ENCODE results near the gene SCO2. TPM values are rescaled to one million over a fixed set of nuclear protein-coding genes. Genes with fewer than 3 reads are reported as not detected.

Gene SCO2
- total and polyA plus RNA-seq, 12 donors: 0.57 to 2.8 (median 1.1) TPM; not detected in 7

DNA sequence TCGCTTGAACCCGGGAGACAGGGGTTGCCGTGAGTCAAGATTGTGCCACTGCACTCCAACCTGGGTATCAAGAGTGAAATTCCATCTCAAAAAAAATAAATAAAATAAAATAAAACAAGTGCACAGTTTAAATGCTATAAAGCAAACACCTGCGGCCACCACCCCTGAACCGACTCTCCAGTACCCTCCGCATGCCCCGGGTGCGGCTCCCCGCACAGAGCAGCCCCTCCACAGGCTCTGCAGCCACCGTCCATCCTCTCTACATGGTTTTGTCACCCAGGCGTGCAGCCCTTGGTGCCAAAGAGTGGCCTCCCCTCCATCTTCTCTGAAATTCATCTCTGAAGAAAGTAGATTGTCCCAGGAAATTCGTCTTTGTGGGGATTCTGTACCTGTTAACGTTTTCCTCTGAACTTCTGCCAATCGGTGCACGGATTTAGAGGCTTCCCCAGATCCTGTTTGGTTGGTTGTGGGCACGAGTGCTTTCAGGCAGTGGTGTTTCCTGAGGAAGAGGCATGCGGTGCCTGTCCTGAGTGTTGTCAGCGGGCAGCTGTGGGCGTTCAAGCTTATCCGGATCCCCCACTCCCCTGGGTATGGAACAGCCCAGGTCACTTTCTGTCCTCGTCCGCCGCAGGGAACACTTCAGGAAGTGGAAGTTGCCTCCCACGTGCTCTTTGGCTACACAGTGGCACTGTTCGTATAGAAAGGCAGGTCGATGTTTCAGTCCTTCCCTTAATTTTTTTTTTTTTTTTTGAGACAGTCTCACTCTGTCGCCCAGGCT, 34.7 kb downstream of the SCO2 start:
- no peaks in the 10 kb centered on the region for H3K36me3 ChIP-seq
- H3K4me3 ChIP-seq: no peak overlapping the region
- TF ChIP-seq, protein P1, sequence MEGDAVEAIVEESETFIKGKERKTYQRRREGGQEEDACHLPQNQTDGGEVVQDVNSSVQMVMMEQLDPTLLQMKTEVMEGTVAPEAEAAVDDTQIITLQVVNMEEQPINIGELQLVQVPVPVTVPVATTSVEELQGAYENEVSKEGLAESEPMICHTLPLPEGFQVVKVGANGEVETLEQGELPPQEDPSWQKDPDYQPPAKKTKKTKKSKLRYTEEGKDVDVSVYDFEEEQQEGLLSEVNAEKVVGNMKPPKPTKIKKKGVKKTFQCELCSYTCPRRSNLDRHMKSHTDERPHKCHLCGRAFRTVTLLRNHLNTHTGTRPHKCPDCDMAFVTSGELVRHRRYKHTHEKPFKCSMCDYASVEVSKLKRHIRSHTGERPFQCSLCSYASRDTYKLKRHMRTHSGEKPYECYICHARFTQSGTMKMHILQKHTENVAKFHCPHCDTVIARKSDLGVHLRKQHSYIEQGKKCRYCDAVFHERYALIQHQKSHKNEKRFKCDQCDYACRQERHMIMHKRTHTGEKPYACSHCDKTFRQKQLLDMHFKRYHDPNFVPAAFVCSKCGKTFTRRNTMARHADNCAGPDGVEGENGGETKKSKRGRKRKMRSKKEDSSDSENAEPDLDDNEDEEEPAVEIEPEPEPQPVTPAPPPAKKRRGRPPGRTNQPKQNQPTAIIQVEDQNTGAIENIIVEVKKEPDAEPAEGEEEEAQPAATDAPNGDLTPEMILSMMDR (IDR thresholded peaks at IDR 0.05): no peak
- intact Hi-C loops (cut with DNase I): no loop called here
- no peak for ATAC-seq
- H3K4me1 ChIP-seq: no peaks in the 10 kb centered on the region
- H3K27me3 ChIP-seq: peaks cover 0 to 20% (median 14%) of the 10 kb centered on the region in 7 donors
- DNase-seq: no peak
- H3K27ac ChIP-seq: no peak overlapping the region
- 57 to 62% methylated on average over 27 of the region's 27 CpGs for WGBS, 2 donors
- no peaks in the 10 kb centered on the region for H3K9me3 ChIP-seq

DNA sequence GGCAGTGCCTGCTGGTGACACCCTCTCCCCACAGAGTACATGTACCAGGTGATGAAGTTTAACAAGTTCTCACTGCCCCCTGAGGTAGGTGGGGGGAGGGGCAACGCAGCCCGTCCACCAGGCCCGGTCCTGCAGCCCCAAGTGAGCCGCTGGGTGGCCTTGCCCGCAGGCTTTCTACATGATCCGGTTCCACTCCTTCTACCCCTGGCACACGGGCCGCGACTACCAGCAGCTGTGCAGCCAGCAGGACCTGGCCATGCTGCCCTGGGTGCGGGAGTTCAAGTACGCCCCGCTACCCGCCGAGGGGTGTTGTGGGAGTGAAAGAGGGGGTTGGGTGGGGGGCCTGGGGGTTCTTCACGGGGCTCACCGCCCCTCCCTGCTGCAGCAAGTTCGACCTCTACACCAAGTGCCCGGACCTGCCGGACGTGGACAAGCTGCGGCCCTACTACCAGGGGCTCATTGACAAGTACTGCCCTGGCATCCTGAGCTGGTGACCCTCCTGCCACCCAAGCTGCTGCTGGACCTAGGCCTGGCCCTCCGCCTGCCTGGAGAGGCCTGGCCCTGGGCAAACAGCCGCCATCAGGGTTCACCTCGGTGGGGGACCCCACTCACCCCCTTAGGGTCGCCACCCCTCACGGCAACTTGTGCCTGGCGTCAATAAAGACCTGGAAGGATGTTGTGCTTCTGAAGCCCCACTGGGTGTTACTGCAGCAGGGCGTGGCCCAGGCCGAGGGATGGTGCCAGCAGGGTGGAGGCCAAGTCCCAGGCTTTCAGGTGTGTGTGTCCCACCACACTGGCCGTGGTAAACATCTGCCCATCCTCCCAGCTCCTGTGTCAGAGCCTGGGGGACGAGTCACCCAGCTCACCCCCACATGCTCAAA, 35.8 kb downstream of the SCO2 start:
- intact Hi-C loops (cut with DNase I): no loop called here
- H3K4me3 ChIP-seq: no peak overlapping the region
- WGBS, 2 donors: 80 to 83% methylated on average over 27 to 31 of the region's 31 CpGs
- no peaks in the 10 kb centered on the region for H3K9me3 ChIP-seq
- no peaks in the 10 kb centered on the region for H3K36me3 ChIP-seq
- peaks cover 0 to 25% (median 19%) of the 10 kb centered on the region in 7 donors for H3K27me3 ChIP-seq
- DNase-seq (no peak), ATAC-seq (no peak)
- no peaks in the 10 kb centered on the region for H3K4me1 ChIP-seq
- no peak overlapping the region for H3K27ac ChIP-seq
- TF ChIP-seq, protein P1 (IDR thresholded peaks at IDR 0.05): no peak

DNA sequence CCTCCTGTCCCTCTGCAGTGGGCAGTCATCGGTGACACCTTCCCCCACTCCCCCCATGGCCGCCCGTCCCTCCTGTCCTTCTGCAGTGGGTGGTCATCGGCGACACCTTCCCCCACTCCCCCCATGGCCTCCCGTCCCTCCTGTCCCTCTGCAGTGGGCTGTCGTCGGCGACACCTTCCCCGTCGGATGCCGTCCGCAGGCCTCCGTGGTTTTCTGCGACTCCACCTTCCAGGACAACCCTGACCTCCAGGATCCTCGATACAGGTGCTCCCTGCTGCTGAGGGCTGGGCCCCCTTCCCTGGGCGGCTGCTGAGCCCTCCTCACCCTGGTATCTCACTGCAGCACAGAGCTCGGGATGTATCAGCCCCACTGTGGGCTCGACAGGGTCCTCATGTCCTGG, 36.5 kb downstream of the SCO2 start:
- no peaks in the 10 kb centered on the region for H3K4me1 ChIP-seq
- H3K27ac ChIP-seq: no peak overlapping the region
- DNase-seq: no peak
- H3K4me3 ChIP-seq: no peak overlapping the region
- TF ChIP-seq, protein P1 (IDR thresholded peaks at IDR 0.05): no peak
- peaks cover 0 to 32% (median 26%) of the 10 kb centered on the region in 7 donors for H3K27me3 ChIP-seq
- no peaks in the 10 kb centered on the region for H3K36me3 ChIP-seq
- intact Hi-C loops (cut with DNase I): no loop called here
- no peaks in the 10 kb centered on the region for H3K9me3 ChIP-seq
- no peak for ATAC-seq
- WGBS, 2 donors: 55 to 75% methylated on average over 15 to 19 of the region's 19 CpGs

DNA sequence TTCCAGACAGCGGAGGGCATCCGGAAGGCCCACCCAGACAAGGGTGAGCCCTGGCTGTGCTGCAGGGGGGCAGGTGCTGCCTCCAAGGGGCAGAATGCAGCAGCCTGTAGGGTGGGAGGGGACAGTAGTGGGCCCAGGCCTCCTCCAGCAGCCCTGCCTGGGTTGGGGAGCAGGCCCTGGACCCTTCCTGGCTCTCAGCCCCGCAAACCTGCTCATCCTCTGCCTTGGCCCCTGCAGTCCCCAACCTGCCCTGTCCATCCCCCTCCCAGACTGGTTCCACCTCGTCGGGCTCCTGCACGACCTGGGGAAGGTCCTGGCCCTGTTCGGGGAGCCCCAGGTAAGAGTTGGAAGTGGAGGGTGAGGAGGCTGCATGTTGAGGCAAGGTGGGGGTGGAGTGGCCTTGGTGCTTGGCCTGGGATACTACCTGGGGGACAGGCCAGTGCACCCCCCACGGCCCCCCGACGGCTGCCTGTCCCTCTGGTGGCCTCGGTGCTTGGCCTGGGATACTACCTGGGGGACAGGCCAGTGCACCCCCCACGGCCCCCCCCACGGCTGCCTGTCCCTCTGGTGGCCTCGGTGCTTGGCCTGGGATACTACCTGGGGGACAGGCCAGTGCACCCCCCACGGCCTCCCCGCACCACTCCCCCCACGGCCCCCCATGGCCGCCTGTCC, 37.3 kb downstream of the SCO2 start:
- H3K4me3 ChIP-seq: no peak overlapping the region
- ATAC-seq: peak in 1 of 8 donors; percentile 35
- 73 to 79% methylated on average over 18 of the region's 18 CpGs for WGBS, 2 donors
- intact Hi-C loops (cut with DNase I): no loop called here
- TF ChIP-seq, protein P1 (IDR thresholded peaks at IDR 0.05): no peak
- H3K36me3 ChIP-seq: no peaks in the 10 kb centered on the region
- H3K27me3 ChIP-seq: peaks cover 0 to 39% (median 34%) of the 10 kb centered on the region in 7 donors
- no peak for DNase-seq
- H3K4me1 ChIP-seq: no peaks in the 10 kb centered on the region
- no peak overlapping the region for H3K27ac ChIP-seq
- H3K9me3 ChIP-seq: no peaks in the 10 kb centered on the region
